Fibroblast of skin of left biceps (primary cell): ENCODE measurements around the gene CCDC88B.

Source experiments
- DNase-seq, 2 experiments: peaks; one replicate each; pipeline ENCODE4 v3.0.0-alpha.2; 2013; ENCODE audit warnings: low read depth in 2 of 2

Gene CCDC88B

DNA sequence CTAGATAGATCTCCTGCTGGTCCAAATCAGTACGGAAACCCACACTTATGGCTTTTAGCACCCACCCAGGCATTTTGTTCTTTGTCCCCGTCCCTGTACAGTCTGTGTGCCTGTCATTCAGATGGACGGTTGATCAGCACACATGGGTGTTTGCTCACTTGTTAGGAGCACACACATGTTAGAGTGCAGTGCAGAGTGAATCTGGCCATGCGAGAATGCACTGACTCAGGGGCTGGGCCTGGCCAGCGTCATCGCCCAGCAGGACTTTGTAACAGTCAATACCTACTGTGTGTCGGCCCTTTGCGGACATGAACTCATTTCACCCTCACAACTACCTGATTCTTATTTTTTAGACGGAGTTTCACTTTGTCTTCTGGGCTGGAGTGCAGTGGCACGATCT, 22.3 kb downstream of the CCDC88B start:
- no peak for DNase-seq

DNA sequence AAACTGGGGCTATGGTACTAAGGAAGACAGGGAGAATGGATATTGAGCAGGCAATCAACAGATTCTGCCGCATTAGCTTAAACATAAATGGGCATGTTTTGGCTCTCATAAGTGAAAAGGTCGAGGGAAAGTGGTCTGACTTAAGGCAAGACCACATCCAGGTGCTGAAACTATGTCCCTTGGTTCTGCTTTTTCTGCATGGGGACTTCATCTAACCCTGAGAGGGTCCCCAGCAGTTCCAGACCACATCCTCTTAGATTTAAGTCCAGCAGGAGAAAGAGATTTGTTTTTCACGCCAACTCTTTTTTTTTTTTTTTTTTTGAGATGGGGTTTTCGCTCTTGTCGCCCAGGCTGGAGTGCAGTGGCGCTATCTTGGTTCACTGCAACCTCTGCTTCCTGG, 24.4 kb downstream of the CCDC88B start:
- no peak for DNase-seq

DNA sequence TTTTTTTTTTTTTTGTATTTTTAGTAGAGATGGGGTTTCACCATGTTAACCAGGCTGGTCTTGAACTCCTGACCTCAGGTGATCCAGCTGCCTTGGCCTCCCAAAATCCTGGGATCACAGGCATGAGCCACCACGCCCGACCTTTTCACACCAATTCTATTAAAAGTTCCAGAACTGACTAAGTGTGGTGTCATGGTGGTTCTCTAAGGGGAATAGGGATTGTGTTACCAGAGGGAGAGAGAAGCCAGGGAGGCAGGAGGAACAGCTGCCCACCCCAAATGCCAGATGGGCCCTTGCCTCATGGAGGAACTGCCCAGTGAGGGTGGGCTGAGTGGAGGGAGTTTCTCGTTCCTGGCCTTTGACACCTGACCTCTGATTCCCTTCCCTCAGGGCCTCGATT, 24.9 kb downstream of the CCDC88B start:
- DNase-seq: no peak

DNA sequence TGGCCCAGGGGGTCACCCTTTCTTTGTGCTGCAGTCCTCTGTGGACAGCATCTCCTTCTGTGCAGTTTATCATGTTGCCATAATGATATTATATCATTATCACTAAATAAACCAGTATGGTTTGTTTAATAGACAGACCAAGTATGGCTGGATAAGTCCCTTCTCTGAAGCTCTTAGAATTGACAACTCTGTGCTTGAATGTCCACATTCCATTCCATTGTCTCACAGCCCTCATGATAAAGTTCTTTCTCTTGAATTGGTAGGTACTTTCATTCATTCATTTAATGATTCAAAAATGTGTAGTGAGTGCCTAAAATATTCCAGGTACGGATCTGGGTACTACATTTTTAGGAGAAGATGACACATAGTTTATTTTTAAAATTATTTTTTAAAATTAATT, 26.7 kb downstream of the CCDC88B start:
- no peak for DNase-seq

DNA sequence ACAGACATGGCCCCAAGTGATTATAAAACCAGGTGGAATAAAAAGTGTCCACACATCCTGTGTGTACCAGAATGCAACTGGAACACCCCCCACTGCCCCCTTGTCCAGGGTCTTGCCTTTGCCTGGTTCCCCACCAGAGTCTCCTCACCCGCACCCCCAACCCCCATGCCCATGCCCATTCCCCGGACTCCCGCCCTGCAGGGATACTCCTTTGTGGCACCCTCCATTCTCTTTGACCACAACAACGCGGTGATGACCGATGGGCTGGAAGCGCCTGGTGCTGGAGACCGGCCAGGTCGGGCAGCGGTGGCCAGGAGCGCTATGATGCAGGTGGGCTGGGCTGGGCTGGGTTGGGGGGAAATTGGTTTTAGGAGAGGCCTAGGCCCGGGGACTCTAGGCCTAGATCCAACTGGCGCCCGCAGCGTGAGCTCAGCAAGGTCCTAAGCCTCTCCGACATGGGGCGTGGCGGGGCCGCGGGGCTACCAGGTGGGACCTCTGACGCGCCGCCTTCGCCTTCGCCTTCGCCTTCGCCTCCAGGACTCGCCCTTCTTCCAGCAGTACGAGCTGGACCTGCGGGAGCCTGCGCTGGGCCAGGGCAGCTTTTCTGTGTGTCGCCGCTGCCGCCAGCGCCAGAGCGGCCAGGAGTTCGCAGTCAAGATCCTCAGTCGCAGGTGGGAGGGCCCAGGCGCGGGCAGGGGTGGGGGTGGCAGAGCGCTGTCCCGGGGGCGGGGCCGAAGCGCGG, 28.1 kb downstream of the CCDC88B start:
- no peak for DNase-seq

DNA sequence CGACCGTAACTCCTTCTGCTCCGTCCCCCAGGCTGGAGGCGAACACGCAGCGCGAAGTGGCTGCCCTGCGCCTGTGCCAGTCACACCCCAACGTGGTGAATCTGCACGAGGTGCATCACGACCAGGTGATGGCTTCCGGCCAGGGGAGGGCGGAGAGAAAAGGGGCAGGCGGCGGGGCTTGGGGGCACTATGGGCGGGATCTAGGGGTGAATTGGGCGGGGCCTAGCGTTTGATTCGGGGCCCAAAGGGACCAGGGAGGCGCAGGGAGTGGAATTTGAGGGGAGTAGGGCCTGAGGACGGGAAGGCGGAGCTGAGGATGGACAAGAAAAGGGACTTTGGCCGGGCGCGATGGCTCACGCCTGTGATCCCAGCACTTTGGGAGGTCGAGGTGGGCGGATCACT, 28.7 kb downstream of the CCDC88B start:
- DNase-seq: no peak

DNA sequence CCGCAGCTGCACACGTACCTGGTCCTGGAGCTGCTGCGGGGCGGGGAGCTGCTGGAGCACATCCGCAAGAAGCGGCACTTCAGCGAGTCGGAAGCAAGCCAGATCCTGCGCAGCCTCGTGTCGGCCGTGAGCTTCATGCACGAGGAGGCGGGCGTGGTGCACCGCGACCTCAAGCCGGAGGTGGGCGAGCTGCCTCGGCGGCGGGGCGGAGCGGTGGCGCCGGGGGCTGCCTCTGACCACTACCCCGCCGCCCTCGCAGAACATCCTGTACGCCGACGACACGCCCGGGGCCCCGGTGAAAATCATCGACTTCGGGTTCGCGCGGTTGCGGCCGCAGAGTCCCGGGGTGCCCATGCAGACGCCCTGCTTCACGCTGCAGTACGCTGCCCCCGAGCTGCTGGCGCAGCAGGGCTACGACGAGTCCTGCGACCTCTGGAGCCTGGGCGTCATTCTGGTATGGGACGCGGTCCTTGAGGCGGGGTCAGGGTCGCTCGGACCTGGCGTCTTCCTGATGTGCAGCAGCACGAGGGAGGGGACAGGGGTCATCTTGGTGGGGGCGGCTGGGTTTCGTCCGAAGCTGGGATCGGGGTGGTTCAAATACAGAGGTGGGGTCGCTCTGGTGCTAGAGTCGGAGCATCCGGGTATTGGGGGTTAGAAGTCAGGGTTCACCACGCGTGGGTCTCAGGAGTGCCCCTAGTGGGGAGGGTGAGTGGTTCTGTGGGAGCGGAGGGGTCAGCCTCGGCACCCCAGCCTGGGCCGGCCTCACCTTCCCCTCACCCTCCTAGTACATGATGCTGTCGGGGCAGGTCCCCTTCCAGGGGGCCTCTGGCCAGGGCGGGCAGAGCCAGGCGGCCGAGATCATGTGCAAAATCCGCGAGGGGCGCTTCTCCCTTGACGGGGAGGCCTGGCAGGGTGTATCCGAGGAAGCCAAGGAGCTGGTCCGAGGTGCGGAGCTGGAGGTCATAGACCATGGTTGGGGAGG, 29.7 kb downstream of the CCDC88B start:
- no peak for DNase-seq

DNA sequence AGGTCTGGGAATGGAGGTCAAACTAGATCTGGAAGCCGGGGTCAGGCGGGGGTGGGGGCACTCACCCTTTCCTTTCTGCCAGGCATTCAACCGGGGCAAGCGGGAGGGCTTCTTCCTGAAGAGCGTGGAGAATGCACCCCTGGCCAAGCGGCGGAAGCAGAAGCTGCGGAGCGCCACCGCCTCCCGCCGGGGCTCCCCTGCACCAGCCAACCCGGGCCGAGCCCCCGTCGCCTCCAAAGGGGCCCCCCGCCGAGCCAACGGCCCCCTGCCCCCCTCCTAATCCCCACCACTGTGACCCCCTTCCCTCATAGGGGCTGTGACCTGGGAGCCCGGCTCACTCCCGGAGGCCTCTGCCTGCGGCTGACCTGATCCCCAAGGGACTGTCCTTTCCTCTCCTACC, 31.2 kb downstream of the CCDC88B start:
- no peak for DNase-seq

DNA sequence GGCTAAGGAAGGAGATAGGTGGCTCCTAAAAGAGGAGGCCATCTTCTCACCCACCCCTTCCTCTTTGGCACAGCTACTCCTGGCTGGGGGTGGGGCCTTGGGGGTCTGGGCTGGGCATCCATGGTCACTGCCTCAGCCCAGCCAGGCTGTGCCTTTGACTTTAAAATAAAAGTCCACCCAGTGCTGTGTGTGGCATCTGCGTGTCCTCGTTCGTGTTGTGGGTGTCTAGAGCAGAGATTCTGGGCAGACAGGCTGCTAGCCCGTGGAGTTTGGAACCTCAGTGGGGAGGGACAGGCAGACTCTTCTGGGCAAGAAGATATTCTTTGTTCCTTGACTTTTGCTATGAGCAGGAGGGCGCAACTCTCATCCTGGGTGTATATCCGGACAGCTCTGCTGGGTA, 32.0 kb downstream of the CCDC88B start:
- DNase-seq: no peak

DNA sequence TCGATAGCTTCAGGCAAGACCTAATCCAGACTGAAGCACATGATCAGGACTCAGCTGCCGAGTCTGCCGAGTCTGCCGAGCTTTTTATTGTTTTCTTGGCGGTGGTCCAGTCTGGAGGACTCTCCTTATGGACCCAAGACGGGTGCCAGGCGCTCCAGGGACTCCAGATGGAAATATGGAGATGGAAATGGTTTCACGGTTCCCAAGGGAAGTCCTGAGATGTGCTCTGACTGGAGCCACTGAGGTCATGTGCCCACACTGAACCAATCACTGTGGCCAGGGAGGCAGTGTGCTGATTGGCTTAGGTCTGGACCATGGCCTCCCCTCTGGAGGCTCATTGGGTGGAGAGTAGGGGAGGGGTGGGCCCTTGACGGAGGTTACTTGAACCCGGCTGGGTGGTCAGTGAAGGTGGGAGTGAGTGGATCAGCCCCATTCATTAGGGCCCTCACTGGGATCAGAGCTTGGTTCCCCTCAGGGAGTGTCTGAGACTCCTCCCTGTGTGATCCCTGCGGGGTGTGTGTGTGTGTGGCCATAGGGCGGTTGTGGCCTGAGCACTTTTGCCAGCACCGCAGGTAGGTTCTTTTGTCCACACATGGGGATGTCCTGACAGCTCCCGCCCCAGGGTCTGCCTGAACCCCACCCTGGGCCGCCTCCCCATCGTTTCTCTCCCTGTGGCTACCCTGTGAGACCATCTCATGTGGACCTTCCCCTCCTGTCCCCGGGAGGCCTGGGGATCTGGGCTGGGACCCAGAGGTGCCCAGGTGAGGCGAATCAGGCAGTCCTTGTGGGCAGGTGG, 33.0 kb downstream of the CCDC88B start:
- no peak for DNase-seq

DNA sequence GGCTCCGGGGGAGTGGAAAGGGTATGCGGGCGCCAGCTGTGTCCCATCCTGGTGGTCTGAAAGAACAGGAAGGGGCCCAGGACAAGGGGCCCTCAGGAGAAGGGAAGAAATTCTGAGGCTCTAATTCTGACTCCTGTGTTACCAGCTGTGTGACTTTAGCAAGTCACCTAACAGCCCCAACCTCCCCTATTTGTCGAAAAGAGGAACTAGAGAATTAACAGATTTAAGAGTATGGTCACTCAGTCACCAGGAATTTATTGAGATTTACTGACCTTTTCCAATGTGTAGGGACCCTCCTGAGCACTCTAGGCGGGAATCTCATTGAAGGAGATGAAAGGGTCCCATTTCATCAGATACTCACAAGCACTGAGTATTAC, 33.6 kb downstream of the CCDC88B start:
- DNase-seq: no peak

DNA sequence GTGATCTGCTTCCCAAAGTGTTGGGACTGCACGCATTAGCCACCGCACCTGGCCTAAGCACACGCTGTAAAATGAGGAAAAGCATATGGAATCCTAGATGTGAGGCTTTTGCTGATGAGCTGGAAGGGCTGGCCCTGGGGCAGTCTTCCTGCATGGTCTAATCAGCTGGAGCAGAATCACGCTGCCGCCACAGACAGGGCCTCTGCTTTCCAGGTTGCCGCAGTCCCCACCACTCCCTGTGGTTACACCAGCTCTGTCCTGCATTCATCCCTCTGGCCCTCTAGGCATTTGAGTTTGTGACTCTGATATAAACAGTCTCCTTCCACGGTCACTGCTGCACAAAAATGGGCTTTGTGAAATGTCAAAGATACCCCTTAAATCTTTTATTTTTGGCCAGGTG, 36.1 kb downstream of the CCDC88B start:
- DNase-seq: no peak

DNA sequence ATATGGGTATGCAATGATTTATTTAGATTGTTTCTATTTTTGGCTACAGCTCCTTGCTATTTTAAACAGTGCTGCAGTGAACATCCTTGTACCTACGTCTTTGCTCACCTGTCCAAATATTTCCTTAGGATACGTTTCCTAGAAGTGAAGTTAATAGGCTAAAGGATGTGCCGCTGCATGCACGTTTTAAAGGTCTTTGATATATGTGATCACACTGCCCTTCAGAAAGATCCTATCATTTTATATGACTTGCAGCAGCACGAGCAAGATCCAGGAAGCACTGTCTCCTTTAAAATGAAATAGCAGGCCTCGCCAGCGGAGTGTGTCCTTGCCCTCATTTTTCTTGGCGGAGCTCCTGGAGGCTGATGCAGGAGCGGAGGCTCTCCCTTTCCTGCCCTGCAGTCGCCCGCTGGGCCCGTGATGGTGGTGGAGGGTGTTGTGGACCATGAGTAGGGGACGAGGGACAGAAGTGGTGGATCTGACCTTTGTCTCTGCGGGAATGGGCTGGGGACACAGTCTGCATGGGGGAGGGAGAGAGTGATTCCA, 38.4 kb downstream of the CCDC88B start:
- no peak for DNase-seq

DNA sequence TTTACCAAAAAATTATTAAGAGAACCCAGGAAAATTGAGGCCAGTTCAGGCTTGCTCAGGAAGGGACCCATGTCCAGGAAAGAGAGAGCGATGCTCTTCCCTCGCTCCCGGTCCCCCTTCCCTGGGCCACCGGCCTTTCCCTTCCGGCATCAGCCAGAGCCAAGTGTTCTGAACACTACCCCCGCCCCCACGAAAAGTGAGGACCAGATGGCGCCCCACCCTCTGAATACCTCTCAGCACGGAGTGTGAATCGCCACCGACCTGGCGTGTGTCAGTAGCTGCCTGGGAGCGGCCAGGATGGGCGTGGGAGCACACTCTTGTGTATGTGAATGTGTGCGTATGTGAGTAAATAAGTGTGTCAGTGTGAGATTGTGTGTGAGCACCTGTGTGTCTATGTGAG, 39.2 kb downstream of the CCDC88B start:
- DNase-seq: no peak

DNA sequence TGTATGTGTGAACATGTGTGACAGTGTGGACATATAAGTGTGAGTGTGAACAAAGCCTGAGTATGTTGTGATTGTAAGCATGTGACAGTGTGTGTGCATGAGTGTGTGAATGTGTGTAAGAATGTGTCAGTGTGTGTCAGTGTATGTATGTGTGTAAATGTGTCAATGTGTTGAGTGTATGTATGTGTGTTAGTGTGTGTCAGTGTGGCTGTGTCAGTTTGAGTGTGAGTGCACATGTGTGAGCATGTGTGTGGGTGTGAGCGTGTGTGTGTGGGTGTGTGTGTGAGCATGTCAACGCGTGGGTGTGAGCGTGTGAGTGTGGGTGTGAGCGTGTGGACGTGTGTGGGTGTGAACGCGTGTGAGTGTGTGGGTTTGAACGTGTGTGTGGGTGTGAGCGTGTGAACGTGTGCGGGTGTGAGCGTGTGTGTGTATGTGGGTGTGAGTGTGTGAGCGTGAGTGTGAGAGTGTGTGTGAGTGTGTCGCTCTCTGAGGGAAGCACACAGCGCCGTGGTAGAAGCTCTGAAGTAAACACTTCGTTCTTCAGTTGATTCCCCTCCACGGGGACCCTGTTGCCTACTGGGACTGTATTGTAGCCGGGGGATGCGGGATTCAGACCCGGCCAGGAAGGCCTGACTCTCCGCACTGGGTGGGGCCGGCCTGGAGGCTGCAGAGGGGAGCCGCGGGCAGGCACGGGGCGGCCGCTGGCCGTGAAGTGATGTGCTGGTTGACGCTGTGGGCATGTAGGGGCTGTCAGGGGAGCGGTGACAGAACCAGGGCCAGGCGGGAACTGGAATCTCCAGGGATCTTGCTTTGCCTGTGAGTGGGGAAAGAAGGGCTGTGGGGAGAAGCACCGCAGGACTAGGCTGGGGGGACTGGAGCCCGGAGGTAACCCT, 40.1 kb downstream of the CCDC88B start:
- DNase-seq: no peak

DNA sequence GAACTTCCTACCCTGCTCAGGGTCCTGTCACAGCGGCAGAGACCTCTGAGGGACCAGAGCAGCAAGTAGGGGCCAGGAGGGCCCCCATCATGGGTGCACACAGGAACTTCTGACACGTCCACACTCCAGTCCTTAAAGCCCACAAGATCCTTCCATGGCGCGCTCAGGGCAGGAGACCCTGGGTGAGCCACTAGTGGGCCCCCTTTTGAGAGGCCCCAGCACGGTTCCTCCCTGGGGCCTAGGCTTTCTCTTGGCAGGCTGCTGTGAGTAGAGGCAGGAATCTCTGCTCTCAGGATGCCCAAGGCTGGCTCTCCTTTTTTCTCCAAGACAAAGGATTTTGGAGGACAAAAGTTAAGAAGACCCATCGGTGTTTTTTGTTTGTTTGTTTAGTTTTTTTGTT, 41.3 kb downstream of the CCDC88B start:
- DNase-seq: no peak

DNA sequence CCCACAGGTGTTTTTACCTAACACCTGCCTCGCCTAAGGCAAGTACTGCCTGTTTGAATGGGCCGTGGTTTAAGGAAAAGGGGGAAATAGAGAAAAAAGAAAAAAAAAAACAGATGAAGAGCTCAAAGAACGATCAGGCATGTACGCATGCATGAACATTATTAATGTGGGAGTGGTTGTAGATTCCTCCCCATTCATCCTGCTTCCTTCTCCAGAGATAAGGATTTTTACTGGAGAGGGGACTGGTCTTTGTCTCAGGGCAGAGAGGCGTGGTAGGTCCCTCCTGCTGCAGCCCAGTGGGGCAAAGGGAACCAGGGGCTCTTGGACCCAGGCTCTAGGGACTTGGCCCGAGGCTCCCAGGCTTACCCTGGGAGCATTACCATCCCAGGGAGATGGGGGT, 42.0 kb downstream of the CCDC88B start:
- DNase-seq: no peak

DNA sequence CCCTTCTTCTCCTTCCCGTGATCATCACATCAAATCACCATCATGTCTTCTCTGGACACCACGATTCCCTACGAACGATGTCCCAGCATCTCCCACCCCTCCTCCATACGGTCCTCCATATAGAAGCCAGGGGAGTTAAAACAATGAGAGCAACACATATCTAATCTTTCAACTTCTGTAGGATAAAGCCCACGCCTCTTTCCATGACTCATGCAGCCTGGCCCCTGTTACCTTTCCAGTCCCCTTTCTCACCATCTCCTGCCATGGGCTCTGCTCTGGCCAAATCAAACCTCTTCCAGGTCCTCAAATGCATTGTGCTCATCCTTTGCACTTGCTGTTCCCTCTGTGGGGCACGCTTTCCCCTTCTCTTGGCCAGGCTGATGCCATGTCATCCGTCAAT, 42.6 kb downstream of the CCDC88B start:
- DNase-seq: no peak

DNA sequence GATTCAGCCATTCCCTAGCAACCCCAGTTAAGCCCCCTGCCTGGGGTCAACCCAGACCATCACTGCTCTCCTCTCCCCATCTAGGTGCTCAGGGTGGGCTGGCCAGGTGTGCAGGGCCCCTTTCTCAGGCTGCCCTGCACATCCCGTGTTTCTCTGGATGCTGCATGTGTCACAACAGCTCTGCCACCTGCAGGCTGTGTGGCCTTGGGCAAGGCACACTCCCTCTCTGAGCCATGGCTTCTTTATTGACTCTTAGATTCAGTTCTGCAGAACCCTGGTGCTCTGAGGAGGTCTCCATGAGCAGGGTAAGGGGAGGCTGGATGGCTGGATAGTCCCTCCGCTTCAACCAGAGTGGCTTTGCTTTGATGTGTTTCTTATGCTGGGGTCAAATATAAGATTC, 43.6 kb downstream of the CCDC88B start:
- DNase-seq: no peak

DNA sequence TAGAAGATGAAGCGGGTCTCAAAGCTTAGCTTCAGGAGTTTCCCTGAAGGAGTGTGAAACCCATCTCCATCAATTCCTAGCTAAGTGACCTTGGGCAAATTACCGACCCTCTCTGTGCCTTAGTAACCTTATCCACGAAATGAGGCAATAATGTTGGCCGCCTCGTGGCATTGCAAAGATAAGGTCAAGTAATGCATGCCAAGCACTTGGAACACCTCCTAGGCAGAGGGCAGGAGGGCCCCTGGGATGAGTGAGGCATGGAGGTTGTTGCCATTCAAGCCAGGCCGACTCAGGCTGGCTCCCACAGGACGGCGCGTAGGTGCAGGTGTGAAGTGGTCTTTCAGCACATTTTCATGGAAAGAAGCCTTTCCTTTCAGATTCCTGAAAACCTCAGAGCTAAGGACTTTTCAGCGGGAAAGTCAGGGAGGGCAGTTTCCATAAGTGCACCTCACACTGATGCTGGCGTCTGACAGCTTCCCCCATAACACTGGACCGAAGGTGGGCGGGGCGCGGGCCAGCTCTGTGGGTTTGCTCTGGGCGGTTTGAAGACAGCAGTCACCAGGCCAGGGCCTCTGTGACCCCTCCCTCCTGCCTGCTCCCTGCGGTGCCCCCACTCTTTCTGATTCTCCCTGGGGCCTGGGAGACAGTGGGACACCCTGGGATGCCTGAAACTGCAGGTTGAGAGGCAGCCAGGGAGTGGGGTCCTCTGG, 44.2 kb downstream of the CCDC88B start:
- DNase-seq: no peak
